ENCODE measurements around the gene TMEM217.

The TMEM217 gene

DNA sequence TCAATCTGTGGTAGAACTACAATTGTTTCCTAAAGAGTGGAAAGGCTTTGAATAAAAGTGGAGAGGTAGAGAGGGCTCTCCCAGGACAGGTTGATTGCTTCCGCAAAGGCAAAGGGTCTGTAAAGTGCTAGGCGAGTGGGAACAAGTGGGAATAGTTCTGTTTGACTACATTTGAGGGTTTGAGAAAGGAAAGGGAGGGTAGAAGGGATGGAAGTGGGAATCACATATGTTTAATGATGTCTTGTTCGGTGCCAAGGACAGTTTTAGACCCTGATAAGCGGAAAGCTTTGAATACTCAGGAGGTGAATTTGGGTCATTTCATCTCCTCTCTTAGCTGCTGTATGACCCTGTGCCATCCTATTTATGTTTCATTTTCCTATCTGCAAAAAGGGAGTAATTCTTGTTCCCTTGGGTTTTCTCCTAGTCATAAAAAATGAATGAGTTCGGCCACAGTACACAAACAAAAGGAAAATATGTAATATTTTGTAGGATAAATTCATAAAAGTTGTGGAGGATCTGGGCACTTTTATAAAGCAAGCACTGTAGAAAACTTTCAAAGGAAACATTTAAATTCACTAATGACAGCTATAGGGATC lies 89.7 kb downstream of the TMEM217 start:
- no peak for DNase-seq (ENCODE audit: low read depth)

DNA sequence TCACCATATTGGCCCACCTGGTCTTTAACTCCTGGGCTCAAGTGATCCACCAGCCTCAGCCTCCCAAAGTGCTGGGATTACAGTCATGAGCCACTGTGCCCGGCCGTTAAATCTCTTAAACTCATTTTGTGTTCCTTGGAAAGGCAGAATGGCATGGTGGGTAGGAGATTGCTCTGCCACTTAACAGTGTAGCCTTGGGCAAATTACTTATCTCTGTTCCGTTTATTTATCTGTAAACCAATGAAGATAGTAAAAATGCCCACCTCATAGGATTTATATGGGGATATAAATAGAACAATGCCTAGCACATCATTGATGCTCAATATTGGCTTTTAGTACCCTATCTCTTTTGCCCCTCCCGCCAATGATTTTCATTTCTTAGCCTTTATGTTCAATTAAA lies 95.2 kb downstream of the TMEM217 start:
- DNase-seq (ENCODE audit: low read depth): no peak
- H3K4me3 ChIP-seq (ENCODE audit: low read depth, low read length): no peak overlapping the region
- TF ChIP-seq, protein P1, sequence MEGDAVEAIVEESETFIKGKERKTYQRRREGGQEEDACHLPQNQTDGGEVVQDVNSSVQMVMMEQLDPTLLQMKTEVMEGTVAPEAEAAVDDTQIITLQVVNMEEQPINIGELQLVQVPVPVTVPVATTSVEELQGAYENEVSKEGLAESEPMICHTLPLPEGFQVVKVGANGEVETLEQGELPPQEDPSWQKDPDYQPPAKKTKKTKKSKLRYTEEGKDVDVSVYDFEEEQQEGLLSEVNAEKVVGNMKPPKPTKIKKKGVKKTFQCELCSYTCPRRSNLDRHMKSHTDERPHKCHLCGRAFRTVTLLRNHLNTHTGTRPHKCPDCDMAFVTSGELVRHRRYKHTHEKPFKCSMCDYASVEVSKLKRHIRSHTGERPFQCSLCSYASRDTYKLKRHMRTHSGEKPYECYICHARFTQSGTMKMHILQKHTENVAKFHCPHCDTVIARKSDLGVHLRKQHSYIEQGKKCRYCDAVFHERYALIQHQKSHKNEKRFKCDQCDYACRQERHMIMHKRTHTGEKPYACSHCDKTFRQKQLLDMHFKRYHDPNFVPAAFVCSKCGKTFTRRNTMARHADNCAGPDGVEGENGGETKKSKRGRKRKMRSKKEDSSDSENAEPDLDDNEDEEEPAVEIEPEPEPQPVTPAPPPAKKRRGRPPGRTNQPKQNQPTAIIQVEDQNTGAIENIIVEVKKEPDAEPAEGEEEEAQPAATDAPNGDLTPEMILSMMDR (IDR thresholded peaks at IDR 0.05; ENCODE audit: low read depth, low read length, missing control alignments): no peak

More for the DNA sequence above, 89.7 kb downstream of the TMEM217 start:
- TF ChIP-seq, protein P1 (IDR thresholded peaks at IDR 0.05; ENCODE audit: low read depth, low read length, missing control alignments): no peak
- no peak overlapping the region for H3K4me3 ChIP-seq (ENCODE audit: low read depth, low read length)
